GM12864 (cell line): ENCODE data around the gene KRTAP1-5.

ENCODE experiments used
- DNase-seq: peaks from one replicate; pipeline ENCODE4 v3.0.0-alpha.2; 2011; ENCODE audit warnings: low read depth
- H3K4me3 ChIP-seq: 2 replicates; pipeline ENCODE4 v1.5.1; 2011; ENCODE audit warnings: mild to moderate bottlenecking, low read depth, low read length, control low read depth
- TF ChIP-seq, protein P1 (sequence below): IDR thresholded peaks from 2 replicates; pipeline ENCODE4 v1.5.1; 2011; ENCODE audit warnings: low read depth, mild to moderate bottlenecking, moderate library complexity, low read length, control low read depth, inconsistent platforms; ENCODE audit errors: missing control alignments

The KRTAP1-5 gene

GRCh38 chr17:41010441-41010840, 16.6 kb downstream of the KRTAP1-5 start:
- no peak for DNase-seq
- TF ChIP-seq, protein P1, sequence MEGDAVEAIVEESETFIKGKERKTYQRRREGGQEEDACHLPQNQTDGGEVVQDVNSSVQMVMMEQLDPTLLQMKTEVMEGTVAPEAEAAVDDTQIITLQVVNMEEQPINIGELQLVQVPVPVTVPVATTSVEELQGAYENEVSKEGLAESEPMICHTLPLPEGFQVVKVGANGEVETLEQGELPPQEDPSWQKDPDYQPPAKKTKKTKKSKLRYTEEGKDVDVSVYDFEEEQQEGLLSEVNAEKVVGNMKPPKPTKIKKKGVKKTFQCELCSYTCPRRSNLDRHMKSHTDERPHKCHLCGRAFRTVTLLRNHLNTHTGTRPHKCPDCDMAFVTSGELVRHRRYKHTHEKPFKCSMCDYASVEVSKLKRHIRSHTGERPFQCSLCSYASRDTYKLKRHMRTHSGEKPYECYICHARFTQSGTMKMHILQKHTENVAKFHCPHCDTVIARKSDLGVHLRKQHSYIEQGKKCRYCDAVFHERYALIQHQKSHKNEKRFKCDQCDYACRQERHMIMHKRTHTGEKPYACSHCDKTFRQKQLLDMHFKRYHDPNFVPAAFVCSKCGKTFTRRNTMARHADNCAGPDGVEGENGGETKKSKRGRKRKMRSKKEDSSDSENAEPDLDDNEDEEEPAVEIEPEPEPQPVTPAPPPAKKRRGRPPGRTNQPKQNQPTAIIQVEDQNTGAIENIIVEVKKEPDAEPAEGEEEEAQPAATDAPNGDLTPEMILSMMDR: no peak
- H3K4me3 ChIP-seq: no peak overlapping the region

DNA sequence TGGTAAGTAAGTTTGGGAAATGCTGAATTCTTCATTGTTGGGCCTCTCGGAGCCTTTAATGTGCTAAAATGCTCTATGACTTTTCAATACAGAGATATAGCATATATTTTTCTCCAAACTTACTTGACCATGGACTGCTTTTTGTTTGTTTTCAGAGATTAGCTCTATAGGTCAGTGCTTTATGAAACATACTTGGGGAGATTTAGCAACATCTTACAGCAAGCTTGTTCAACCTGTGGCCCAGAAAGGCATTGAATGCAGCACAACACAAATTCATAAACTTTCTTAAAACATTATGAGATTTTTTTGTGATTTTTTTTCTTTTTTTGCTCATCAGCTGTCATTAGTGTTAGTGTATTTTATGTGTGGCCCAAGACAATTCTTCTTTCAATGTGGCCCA, 17.1 kb downstream of the KRTAP1-5 start:
- no peak for DNase-seq
- H3K4me3 ChIP-seq: no peak overlapping the region
- TF ChIP-seq, protein P1: no peak

DNA sequence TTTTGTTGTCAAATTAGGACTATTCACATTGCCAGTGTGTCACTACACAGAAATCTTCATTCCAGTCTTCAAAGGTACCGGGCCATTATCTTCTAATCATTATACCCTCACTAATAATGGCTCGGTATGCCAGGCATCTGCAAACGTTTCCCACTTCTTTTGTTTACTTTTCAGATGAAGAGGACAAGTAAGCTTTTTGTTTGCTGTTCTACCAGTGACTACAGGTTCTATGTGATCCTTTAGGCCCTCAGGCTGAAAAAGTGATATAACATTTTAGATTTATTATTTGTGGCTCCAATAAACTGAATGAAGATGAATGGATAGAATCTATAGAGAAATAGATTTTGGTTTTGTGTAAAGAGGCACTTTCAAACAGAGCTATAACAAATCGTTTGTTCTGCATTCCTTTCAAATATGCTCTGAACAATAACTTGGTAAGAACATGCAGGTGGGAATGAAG, 17.7 kb downstream of the KRTAP1-5 start:
- TF ChIP-seq, protein P1: no peak
- DNase-seq: no peak
- no peak overlapping the region for H3K4me3 ChIP-seq

DNA sequence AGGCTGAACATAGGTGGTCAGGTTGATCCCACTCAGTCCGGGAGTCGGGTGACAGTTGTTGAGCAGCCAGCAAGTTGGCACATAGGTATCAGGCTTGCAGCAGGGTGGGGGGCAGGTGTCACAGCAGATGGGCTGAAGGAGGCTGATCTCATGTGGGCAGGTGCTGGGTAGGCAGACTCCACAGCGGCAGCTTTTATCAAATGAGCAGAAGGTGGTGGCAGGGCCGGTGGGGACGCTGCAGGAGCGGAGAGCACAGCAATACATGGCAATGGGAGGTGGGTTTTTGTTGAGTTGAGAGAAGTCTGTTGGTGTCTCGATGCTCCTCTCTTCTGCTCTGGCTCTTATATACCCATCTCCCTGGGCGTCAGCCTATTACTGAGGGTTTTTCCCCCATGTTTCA, 18.2 kb downstream of the KRTAP1-5 start, which contains the start of gene KRTAP3-1:
Gene KRTAP3-1 (minus strand): TSS at position 318 of the 400 bp plus-strand sequence. CDS start 54 bp downstream, at position 264.
- no peak within 1 kb of the TSS for H3K4me3 ChIP-seq
- TF ChIP-seq, protein P1: no peak
- DNase-seq: no peak

DNA sequence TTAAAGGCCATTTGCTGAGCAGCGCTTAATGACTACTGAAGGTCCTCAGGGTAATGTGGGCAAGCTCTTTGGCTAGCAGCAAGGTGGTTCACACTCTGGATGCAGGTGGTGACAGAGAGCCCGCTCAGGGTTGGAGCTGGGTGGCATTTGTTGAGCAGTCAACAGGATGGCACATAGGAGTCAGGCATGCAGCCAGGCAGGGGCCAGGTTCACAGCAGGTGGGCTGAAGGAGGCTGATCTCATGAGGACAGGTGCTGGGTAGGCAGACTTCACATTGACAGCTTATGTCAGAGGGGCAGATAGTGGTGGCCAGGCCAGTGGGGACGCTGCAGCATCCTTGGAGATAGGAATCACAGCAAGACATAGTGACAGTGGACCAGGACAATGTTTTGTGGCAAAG, 22.6 kb downstream of the KRTAP1-5 start:
- TF ChIP-seq, protein P1: no peak
- no peak overlapping the region for H3K4me3 ChIP-seq
- DNase-seq: no peak

DNA sequence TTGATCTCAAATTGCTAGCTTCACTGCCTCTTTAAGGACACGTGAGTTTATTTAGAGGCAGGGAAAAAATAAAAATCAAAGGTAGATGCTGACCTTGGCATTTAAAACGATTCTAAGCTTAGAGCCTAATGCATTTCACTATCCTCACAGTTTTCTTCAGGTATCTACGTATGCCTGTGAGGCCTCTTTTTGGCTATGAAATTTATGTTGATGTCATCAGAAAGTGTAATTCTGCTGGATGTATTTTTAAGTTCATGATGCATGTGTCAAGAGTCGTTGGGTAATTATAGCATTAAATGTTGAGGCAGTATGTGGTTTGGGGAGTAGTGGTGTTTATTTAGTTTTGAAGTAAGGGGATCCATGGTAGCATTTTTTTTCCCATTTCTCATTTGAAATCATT, 23.1 kb downstream of the KRTAP1-5 start:
- TF ChIP-seq, protein P1: no peak
- DNase-seq: no peak
- no peak overlapping the region for H3K4me3 ChIP-seq

DNA sequence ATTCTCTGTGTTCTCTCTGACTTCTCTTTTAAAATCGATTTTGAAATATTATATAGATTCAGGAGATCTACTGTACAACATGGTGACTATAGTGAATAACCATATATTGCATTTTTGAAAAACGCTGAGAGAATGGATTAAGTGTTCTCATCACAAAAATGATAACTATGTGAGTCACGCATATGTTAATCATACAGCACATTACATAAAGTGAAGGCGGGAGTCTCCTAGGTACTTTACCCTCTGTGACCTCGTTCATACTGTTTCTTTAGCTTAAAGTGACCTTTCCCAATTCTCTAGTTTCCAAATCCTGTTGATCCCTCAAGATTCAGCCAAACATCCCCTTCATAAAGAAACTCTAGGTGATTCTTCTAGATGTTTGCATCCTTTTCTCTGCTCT, 24.2 kb downstream of the KRTAP1-5 start:
- DNase-seq: no peak

More for the DNA sequence above, 24.2 kb downstream of the KRTAP1-5 start:
- H3K4me3 ChIP-seq: no peak overlapping the region
- TF ChIP-seq, protein P1: no peak
